IMR-90 (cell line): ENCODE measurements around the gene LATS2. TPM values are rescaled to one million over a fixed set of nuclear protein-coding genes. Genes with fewer than 3 reads are reported as not detected.

Source experiments
- ATAC-seq: fragments of 200-7000 bp; cut with Tn5 transposase; 2 replicates; pipeline ENCODE4 v1.9.1; 2020; ENCODE audit warnings: low read depth, mild to moderate bottlenecking, moderate library complexity
- BruUV-seq: library from RNA; stranded (reverse); fragments of 400-500 nt; replicated peaks from 2 replicates; lab custom pipeline; 2021; lab: Mats Ljungman, UMichigan
- CTCF ChIA-PET: fragments of 300-600 bp; formaldehyde crosslinking; extraction: SDS; loops from one replicate; lab custom pipeline; 2021; ENCODE audit warnings: antibody characterized with exemption; lab: Yijun Ruan, JAX
- POLR2A ChIA-PET: fragments of 300-600 bp; sonication (Branson Sonifier 250); formaldehyde crosslinking; loops from one replicate; lab custom pipeline; 2022; ENCODE audit warnings: antibody characterized with exemption; ENCODE audit not compliant: unreplicated experiment; lab: Charles Lee
- DNase-seq: peaks from one replicate; pipeline ENCODE4 v3.0.0; 2013
- H2AFZ ChIP-seq: replicated peaks from 2 replicates; pipeline ENCODE3; 2013; ENCODE audit warnings: low read length, mild to moderate bottlenecking; ENCODE audit not compliant: poor library complexity
- H2AK5ac ChIP-seq: 2 replicates; pipeline ENCODE4 v1.6.1; 2013; ENCODE audit warnings: low read depth, low read length, inconsistent platforms
- H2AK9ac ChIP-seq: replicated peaks from 2 replicates; pipeline ENCODE3; 2013; ENCODE audit warnings: mild to moderate bottlenecking, low read depth, low read length, moderate library complexity; ENCODE audit not compliant: poor library complexity
- H2BK120ac ChIP-seq: 2 replicates; pipeline ENCODE4 v1.6.1; 2013; ENCODE audit warnings: low read depth, low read length, inconsistent platforms
- H2BK15ac ChIP-seq: 3 replicates; pipeline ENCODE4 v1.6.1; 2013; ENCODE audit warnings: low read depth, low read length, inconsistent platforms
- H2BK20ac ChIP-seq: 2 replicates; pipeline ENCODE4 v1.6.1; 2013; ENCODE audit warnings: low read depth, mild to moderate bottlenecking, inconsistent platforms, low read length, moderate library complexity
- H2BK5ac ChIP-seq: 2 replicates; pipeline ENCODE4 v1.6.1; 2013; ENCODE audit warnings: mild to moderate bottlenecking, low read depth, low read length, inconsistent platforms; ENCODE audit not compliant: poor library complexity, severe bottlenecking
- H3K14ac ChIP-seq: replicated peaks from 2 replicates; pipeline ENCODE4 v1.6.1; 2013; ENCODE audit warnings: low read depth, low read length, inconsistent platforms
- H3K18ac ChIP-seq: 2 replicates; pipeline ENCODE4 v1.6.1; 2013; ENCODE audit warnings: low read depth, low read length, control low read depth
- H3K23ac ChIP-seq: 2 replicates; pipeline ENCODE4 v1.6.1; 2013; ENCODE audit warnings: low read depth, low read length, inconsistent platforms
- H3K27ac ChIP-seq: 2 replicates; pipeline ENCODE4 v1.5.1; 2013; ENCODE audit warnings: mild to moderate bottlenecking, control low read depth, low read length; ENCODE audit not compliant: insufficient read depth
- H3K27me3 ChIP-seq: 2 replicates; pipeline ENCODE4 v1.6.1; 2013; ENCODE audit warnings: low read length; ENCODE audit not compliant: control insufficient read depth, insufficient read depth
- H3K36me3 ChIP-seq: 2 replicates; pipeline ENCODE4 v1.6.1; 2013; ENCODE audit warnings: low read length, mixed read lengths; ENCODE audit not compliant: control insufficient read depth, insufficient read depth
- H3K4ac ChIP-seq: 2 replicates; pipeline ENCODE4 v1.6.1; 2013; ENCODE audit warnings: low read depth, low read length, inconsistent platforms
- H3K4me1 ChIP-seq: 2 replicates; pipeline ENCODE4 v1.6.1; 2013; ENCODE audit warnings: low read length, mixed read lengths; ENCODE audit not compliant: control insufficient read depth, insufficient read depth
- H3K4me2 ChIP-seq: 2 replicates; pipeline ENCODE4 v1.6.1; 2013; ENCODE audit warnings: low read depth, mild to moderate bottlenecking, control low read depth, low read length, moderate library complexity
- H3K4me3 ChIP-seq: 2 replicates; pipeline ENCODE4 v1.5.1; 2013; ENCODE audit warnings: low read depth, mild to moderate bottlenecking, control low read depth, low read length, moderate library complexity; ENCODE audit not compliant: insufficient read depth
- H3K56ac ChIP-seq: 2 replicates; pipeline ENCODE4 v1.6.1; 2013; ENCODE audit warnings: low read length, inconsistent platforms; ENCODE audit not compliant: insufficient read depth; ENCODE audit errors: extremely low read depth
- H3K79me1 ChIP-seq, 2 experiments: 2 replicates each; pipeline ENCODE4 v1.6.1; 2013; ENCODE audit warnings: low read length in 2 of 2, inconsistent platforms in 1 of 2, low read depth in 1 of 2
- H3K9ac ChIP-seq: 2 replicates; pipeline ENCODE4 v1.6.1; 2013; ENCODE audit warnings: low read depth, low read length, control low read depth
- H3K9me1 ChIP-seq: 2 replicates; pipeline ENCODE4 v1.6.1; 2013; ENCODE audit warnings: low read length, inconsistent platforms; ENCODE audit not compliant: insufficient read depth
- H3K9me3 ChIP-seq: 2 replicates; pipeline ENCODE4 v1.6.1; 2013; ENCODE audit warnings: low read length; ENCODE audit not compliant: control insufficient read depth, insufficient read depth
- H4K20me1 ChIP-seq: 2 replicates; pipeline ENCODE4 v1.6.1; 2013; ENCODE audit warnings: low read length, inconsistent platforms; ENCODE audit not compliant: insufficient read depth
- H4K5ac ChIP-seq: 2 replicates; pipeline ENCODE4 v1.6.1; 2013; ENCODE audit warnings: mild to moderate bottlenecking, low read depth, low read length, control low read depth
- H4K8ac ChIP-seq, 2 experiments: 2 replicates each; pipeline ENCODE4 v1.6.1; 2013; ENCODE audit warnings: low read depth in 2 of 2, low read length in 2 of 2, control low read depth in 1 of 2, inconsistent platforms in 1 of 2
- H4K91ac ChIP-seq: 2 replicates; pipeline ENCODE4 v1.6.1; 2013; ENCODE audit warnings: low read depth, low read length, inconsistent platforms; ENCODE audit not compliant: insufficient read depth
- CEBPB ChIP-seq: IDR thresholded peaks from 2 replicates; pipeline ENCODE4 v1.6.1; 2012; ENCODE audit warnings: low read depth, low read length, improper control_type of control experiment
- RAD21 ChIP-seq: IDR thresholded peaks from 2 replicates; pipeline ENCODE4 v1.6.1; 2012; ENCODE audit warnings: low read length, improper control_type of control experiment
- RFX5 ChIP-seq: IDR thresholded peaks from 2 replicates; pipeline ENCODE4 v1.8.0; 2012; ENCODE audit warnings: low read depth, mild to moderate bottlenecking, low read length, moderate library complexity
- SMC3 ChIP-seq: fragments of 150-350 bp; IDR thresholded peaks from 2 replicates; pipeline ENCODE4 v1.6.1; 2016; ENCODE audit warnings: low read depth, mild to moderate bottlenecking, antibody characterized with exemption, low read length, moderate library complexity
- WGBS, 2 experiments: methylation state at CpG; one replicate each; pipeline versions ENCODE4 v1.1.5 to v1.1.7; 2013; ENCODE audit warnings: missing lambda C conversion rate in 2 of 2; ENCODE audit not compliant: insufficient read length in 1 of 2; ENCODE audit errors: extremely low coverage in 2 of 2; 5-methylcytosine and 5-hydroxymethylcytosine counted together
- dilution Hi-C: fragments of 300-500 bp; cut with HindIII; formaldehyde crosslinking; loops from one replicate; pipeline ENCODE4 v1.14.3; 2018; ENCODE audit warnings: low sequenced_read_pairs; ENCODE audit not compliant: unreplicated experiment
- in situ Hi-C: fragments of 300-500 bp; cut with MboI; formaldehyde crosslinking; loops from 3 replicates; pipeline ENCODE4 v1.14.3; 2019; ENCODE audit warnings: low sequenced_read_pairs, inconsistent platforms, mixed read lengths
- intact Hi-C: fragments of 100-400 bp; cut with micrococcal nuclease; formaldehyde crosslinking; loops from 2 replicates; pipeline ENCODE4 v1.10.0; 2022
- polyA plus RNA-seq, 3 experiments: library from polyadenylated mRNA; depleted of rRNA; stranded (reverse); fragments of >200 nt; gene quantifications; 2 replicates each; pipeline ENCODE4 v1.2.3, GENCODE V29; 2012; ENCODE audit warnings: low replicate concordance in 1 of 3
- total RNA-seq: library from RNA; depleted of rRNA; stranded (reverse); fragments of >200 nt; gene quantifications from 2 replicates; pipeline ENCODE4 v1.2.3, GENCODE V29; 2012

The LATS2 gene
- total and polyA plus RNA-seq, 2 of the 4 experiments (the other 2 are of a cell fraction): 12.7 to 22.4 TPM

DNA sequence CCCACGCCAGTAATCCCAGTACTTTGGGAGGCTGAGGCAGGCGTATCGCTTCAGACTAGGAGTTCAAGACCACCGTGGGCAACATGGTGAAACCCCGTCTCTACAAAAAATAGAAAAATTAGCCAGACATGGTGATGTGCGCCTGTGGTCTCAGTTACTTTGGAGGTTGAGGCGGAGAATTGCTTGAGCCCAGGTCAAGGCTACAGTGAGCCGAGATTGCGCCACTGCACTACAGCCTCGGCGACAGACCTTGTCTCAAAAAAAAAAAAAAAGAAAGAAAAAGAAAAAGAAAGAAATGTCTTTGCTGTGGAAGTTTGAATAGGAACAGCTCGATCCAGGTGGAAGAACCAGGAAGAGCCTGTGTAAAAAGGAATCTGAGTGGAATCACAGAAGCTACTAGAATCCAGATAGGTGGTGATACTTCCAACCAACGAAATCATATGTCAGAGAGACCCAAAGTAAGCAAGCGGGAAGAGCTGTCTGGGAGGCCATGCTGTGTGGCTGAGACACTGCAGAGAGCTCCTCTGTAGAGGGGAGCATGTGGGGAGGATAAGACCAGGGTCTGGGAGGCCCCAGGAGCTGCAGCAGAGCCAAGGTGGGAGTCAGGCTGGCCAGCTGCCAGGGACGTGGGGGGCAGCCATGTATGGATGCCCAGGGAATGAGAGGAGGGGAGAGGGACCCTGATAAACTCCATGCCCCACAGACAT, 21.1 kb downstream of the LATS2 start:
- Histone ChIP-seq H2AK9ac (no peak overlapping the region), H3K27me3 (no peaks in the 10 kb centered on the region), H3K9ac (no peak overlapping the region), H4K20me1 (peaks cover 97% of the 10 kb centered on the region), H2BK15ac (no peak overlapping the region), H3K9me3 (no peaks in the 10 kb centered on the region), H2BK5ac (peak overlapping the region; percentile 0), H2BK120ac (no peak overlapping the region), H4K5ac (no peak overlapping the region), H3K18ac (no peak overlapping the region; the same call in 1 of the 2 replicates), H4K8ac (no peak overlapping the region), H3K36me3 (peaks cover 34% of the 10 kb centered on the region), H3K4ac (no peak overlapping the region), H3K4me3 (no peak overlapping the region), H3K79me1 (peaks cover 11 to 76% of the 10 kb centered on the region in 2 experiments), H2AFZ (no peak overlapping the region), H3K14ac (no peak overlapping the region), H3K56ac (no peak overlapping the region), H3K4me2 (no peak overlapping the region), H4K91ac (no peak overlapping the region), H3K9me1 (peaks cover 31% of the 10 kb centered on the region), H2BK20ac (no peak overlapping the region), H3K27ac (peak overlapping the region; percentile 7; the same call in 1 of the 2 replicates), H3K23ac (no peak overlapping the region), H3K4me1 (peaks cover 35% of the 10 kb centered on the region), H2AK5ac (no peak overlapping the region)
- in situ Hi-C loops: no loop called here
- intact Hi-C loops: loop anchor here (5.0 kb wide), 2 partner anchors 43 to 92 kb away; no protein-coding TSS in a partner anchor
- POLR2A ChIA-PET: interaction anchor here (0.7 kb wide), 1 partner anchor 317 kb away, joined by 5 read pairs; no protein-coding TSS in a partner anchor
- CTCF ChIA-PET: interaction anchor here (0.6 to 0.7 kb wide), 2 partner anchors 9 to 532 kb away, joined by 3 to 4 read pairs; no protein-coding TSS in a partner anchor
- WGBS, 2 experiments: 91% methylated on average over 14 of the region's 15 CpGs; no CpG with 5 or more reads in 1 of the 2 experiments
- no peak for ATAC-seq
- no TSS peak for BruUV-seq
- dilution Hi-C loops: no loop called here
- TF ChIP-seq RAD21 (no peak), SMC3 (no peak), RFX5 (no peak), CEBPB (0 out of 2 replicates have a peak, but pooled peaks have one; percentile 5)
- DNase-seq: no peak
